Caco-2 (cell line): ENCODE results near the gene KCNQ5. TPM values are rescaled to one million over a fixed set of nuclear protein-coding genes. Genes with fewer than 3 reads are reported as not detected.

Experiments
- BruUV-seq: library from RNA; stranded (reverse); fragments of 400-500 nt; replicated peaks from 2 replicates; lab custom pipeline; 2021; lab: Mats Ljungman, UMichigan
- CTCF ChIA-PET: fragments of 300-600 bp; sonication (Branson Sonifier 250); formaldehyde crosslinking; loops from one replicate; lab custom pipeline; 2022; ENCODE audit warnings: antibody characterized with exemption; lab: Charles Lee
- POLR2A ChIA-PET: fragments of 300-600 bp; sonication (Branson Sonifier 250); formaldehyde crosslinking; loops from one replicate; lab custom pipeline; 2022; ENCODE audit warnings: antibody characterized with exemption; lab: Charles Lee
- DNase-seq, 2 experiments: peaks; one replicate each; pipeline versions ENCODE4 v3.0.0 to v3.0.0-alpha.2; 2020 to 2022
- H3K27me3 ChIP-seq: replicated peaks from 2 replicates; pipeline ENCODE4 v1.6.0; 2011; ENCODE audit warnings: low read length; ENCODE audit not compliant: control insufficient read depth, insufficient read depth
- H3K36me3 ChIP-seq: 2 replicates; pipeline ENCODE4 v1.5.1; 2011; ENCODE audit warnings: low read length; ENCODE audit not compliant: control insufficient read depth, insufficient read depth
- H3K4me1 ChIP-seq: fragments of 250-450 bp; sonication (Bioruptor Pico); 2 replicates; pipeline ENCODE4 v1.5.1; 2020; ENCODE audit warnings: mild to moderate bottlenecking
- H3K4me3 ChIP-seq: 2 replicates; pipeline ENCODE4 v1.5.1; 2011; ENCODE audit warnings: low read depth, mild to moderate bottlenecking, control low read depth, low read length
- H3K9me3 ChIP-seq: fragments of 250-450 bp; sonication (Bioruptor Pico); 2 replicates; pipeline ENCODE4 v1.5.1; 2020; ENCODE audit warnings: mild to moderate bottlenecking, moderate library complexity
- H3K27ac Mint-ChIP-seq: one replicate; pipeline ENCODE4 v1.8.0; 2022; ENCODE audit warnings: mixed read lengths; ENCODE audit not compliant: unreplicated experiment
- H3K27me3 Mint-ChIP-seq: one replicate; pipeline ENCODE4 v1.8.0; 2022; ENCODE audit warnings: mixed read lengths; ENCODE audit not compliant: insufficient read depth, unreplicated experiment
- H3K36me3 Mint-ChIP-seq: one replicate; pipeline ENCODE4 v1.8.0; 2022; ENCODE audit warnings: mild to moderate bottlenecking, mixed read lengths; ENCODE audit not compliant: insufficient read depth, unreplicated experiment
- H3K4me1 Mint-ChIP-seq: one replicate; pipeline ENCODE4 v1.8.0; 2022; ENCODE audit warnings: low read depth, mixed read lengths; ENCODE audit not compliant: unreplicated experiment
- H3K4me3 Mint-ChIP-seq: one replicate; pipeline ENCODE4 v1.8.0; 2022; ENCODE audit warnings: mild to moderate bottlenecking, moderate library complexity, mixed read lengths; ENCODE audit not compliant: unreplicated experiment
- H3K9me3 Mint-ChIP-seq: one replicate; pipeline ENCODE4 v1.8.0; 2022; ENCODE audit warnings: mixed read lengths; ENCODE audit not compliant: unreplicated experiment
- CTCF ChIP-seq, 2 experiments: fragments of 200-600 bp in 1 of 2; IDR thresholded peaks; 1 replicate in 1 of 2; 2 replicates in 1 of 2; pipeline versions ENCODE4 v1.5.1 to v1.8.0; 2011 to 2022; ENCODE audit warnings: antibody characterized with exemption in 1 of 2, control low read depth in 1 of 2, inconsistent platforms in 1 of 2, low read depth in 1 of 2, low read length in 1 of 2, mild to moderate bottlenecking in 1 of 2, moderate library complexity in 1 of 2; ENCODE audit not compliant: insufficient read depth in 1 of 2, severe bottlenecking in 1 of 2, unreplicated experiment in 1 of 2
- intact Hi-C: fragments of 100-400 bp; cut with micrococcal nuclease; formaldehyde crosslinking; loops from one replicate; pipeline ENCODE4 v1.10.0; 2022; ENCODE audit not compliant: unreplicated experiment
- total RNA-seq: library from RNA; stranded (reverse); gene quantifications from 2 replicates; pipeline ENCODE4 v1.2.3, GENCODE V29; 2022

The KCNQ5 gene
- total RNA-seq, 1 experiment from 2014 or later, result 0.20 TPM

- intact Hi-C loops, result no loop called here
- H3K27me3 ChIP-seq, result no peaks in the 10 kb centered on the region
- H3K4me3 ChIP-seq, result no peak overlapping the region
- H3K27ac Mint-ChIP-seq, result no peak overlapping the region
- no peak for DNase-seq
- H3K4me1 Mint-ChIP-seq, result no peaks in the 10 kb centered on the region
- H3K36me3 Mint-ChIP-seq, result no peaks in the 10 kb centered on the region
- ChIA-PET CTCF (no interaction called here), POLR2A (no interaction called here)
- no peaks in the 10 kb centered on the region for H3K9me3 Mint-ChIP-seq
- H3K36me3 ChIP-seq, result no peaks in the 10 kb centered on the region
- no TSS peak for BruUV-seq
- no peak for TF ChIP-seq CTCF (IDR thresholded peaks at IDR 0.05; ENCODE audit: insufficient read depth in 1 of 2, low read depth in 1 of 2, low read length in 1 of 2, severe bottlenecking in 1 of 2, unreplicated experiment in 1 of 2)
- no peak overlapping the region for H3K4me3 Mint-ChIP-seq
- H3K4me1 ChIP-seq, result no peaks in the 10 kb centered on the region
- no peaks in the 10 kb centered on the region for H3K9me3 ChIP-seq
- H3K27me3 Mint-ChIP-seq, result peaks cover 4% of the 10 kb centered on the region
Observed at GRCh38 chr6:72939004-72939403, 317.1 kb downstream of the KCNQ5 start.

GRCh38 chr6:72940265-72940664, 318.4 kb downstream of the KCNQ5 start:
- Mint-ChIP-seq H3K27ac (no peak overlapping the region), H3K4me1 (no peaks in the 10 kb centered on the region), H3K9me3 (no peaks in the 10 kb centered on the region), H3K36me3 (no peaks in the 10 kb centered on the region), H3K27me3 (peaks cover 4% of the 10 kb centered on the region), H3K4me3 (no peak overlapping the region)
- H3K27me3 ChIP-seq, result no peaks in the 10 kb centered on the region
- H3K4me1 ChIP-seq, result no peaks in the 10 kb centered on the region
- H3K36me3 ChIP-seq, result no peaks in the 10 kb centered on the region
- H3K9me3 ChIP-seq, result no peaks in the 10 kb centered on the region
- no TSS peak for BruUV-seq
- no peak for DNase-seq
- no peak overlapping the region for H3K4me3 ChIP-seq
- POLR2A ChIA-PET, result no interaction called here
- CTCF ChIA-PET, result no interaction called here
- intact Hi-C loops, result no loop called here
- TF ChIP-seq CTCF (IDR thresholded peaks at IDR 0.05; ENCODE audit: insufficient read depth in 1 of 2, low read depth in 1 of 2, low read length in 1 of 2, severe bottlenecking in 1 of 2, unreplicated experiment in 1 of 2), result no peak

- peaks cover 4% of the 10 kb centered on the region for H3K27me3 Mint-ChIP-seq
- H3K27ac Mint-ChIP-seq, result no peak overlapping the region
- intact Hi-C loops, result no loop called here
Observed at GRCh38 chr6:72941263-72941662, 319.4 kb downstream of the KCNQ5 start.

More at GRCh38 chr6:72941263-72941662, 319.4 kb downstream of the KCNQ5 start:
- CTCF ChIA-PET, result no interaction called here
- no peaks in the 10 kb centered on the region for H3K9me3 Mint-ChIP-seq
- no peak for DNase-seq
- POLR2A ChIA-PET, result no interaction called here
- Histone ChIP-seq H3K27me3 (no peaks in the 10 kb centered on the region), H3K4me3 (no peak overlapping the region), H3K9me3 (no peaks in the 10 kb centered on the region), H3K4me1 (no peaks in the 10 kb centered on the region), H3K36me3 (no peaks in the 10 kb centered on the region)
- TF ChIP-seq CTCF (IDR thresholded peaks at IDR 0.05; ENCODE audit: insufficient read depth in 1 of 2, low read depth in 1 of 2, low read length in 1 of 2, severe bottlenecking in 1 of 2, unreplicated experiment in 1 of 2), result no peak
- no peaks in the 10 kb centered on the region for H3K36me3 Mint-ChIP-seq
- no peak overlapping the region for H3K4me3 Mint-ChIP-seq
- no peaks in the 10 kb centered on the region for H3K4me1 Mint-ChIP-seq
- BruUV-seq, result no TSS peak
